Anterior cingulate cortex (tissue), 58 donors: ENCODE results near the gene COL18A1.
A peak's percentile ranks its signal among the peaks of the same experiment; 100 is the strongest.

Source experiments
- DNase-seq, 58 donors: peaks; one replicate each; lab custom pipeline; 2025; lab: John Stamatoyannopoulos, UW

Gene COL18A1

DNA sequence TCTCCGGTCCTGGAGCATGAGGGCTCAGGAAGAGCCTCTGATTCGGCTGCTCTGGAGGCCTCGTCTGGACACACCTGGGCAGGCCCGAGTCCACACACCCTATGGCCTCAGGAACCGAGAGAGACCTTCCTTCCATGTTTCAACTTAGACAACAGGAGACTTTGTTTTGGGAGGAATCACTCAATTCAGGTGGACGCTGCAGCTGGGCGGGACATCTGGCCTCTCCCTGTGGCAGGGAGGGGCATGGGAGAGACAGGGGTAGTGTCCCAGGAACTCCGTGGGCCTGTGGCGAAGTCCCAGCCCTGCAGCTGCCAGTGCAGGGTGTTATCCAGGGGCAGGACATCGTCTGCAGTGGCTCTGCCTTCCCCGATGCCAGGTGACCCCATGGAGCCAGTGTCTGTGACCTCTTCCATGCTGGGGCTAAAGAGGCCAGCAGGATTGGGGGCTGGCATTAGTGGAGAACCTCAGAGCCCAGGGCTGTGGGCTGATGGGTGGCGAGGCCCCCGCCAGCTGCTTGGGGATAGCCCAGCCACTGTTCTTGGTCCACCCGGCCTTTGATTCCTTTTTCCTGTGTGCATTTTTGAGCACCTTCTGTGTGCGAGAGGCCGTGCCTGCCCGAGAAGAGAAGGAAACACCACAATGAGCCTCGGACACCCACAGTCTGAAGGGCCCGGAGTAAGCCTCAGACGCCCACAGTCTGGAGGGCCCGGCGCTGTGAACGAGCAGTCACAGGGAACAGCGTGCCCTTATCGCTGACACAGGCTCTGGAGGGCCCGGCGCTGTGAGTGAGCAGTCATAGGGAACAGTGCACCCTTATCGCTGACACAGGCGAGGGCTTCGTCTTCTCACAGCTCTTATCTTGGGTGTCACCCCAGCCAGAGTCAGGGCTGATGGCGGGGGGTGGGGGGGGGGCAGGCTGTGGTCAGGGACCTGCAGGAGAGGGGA, 6.2 kb downstream of the COL18A1 start:
- DNase-seq: no peak

DNA sequence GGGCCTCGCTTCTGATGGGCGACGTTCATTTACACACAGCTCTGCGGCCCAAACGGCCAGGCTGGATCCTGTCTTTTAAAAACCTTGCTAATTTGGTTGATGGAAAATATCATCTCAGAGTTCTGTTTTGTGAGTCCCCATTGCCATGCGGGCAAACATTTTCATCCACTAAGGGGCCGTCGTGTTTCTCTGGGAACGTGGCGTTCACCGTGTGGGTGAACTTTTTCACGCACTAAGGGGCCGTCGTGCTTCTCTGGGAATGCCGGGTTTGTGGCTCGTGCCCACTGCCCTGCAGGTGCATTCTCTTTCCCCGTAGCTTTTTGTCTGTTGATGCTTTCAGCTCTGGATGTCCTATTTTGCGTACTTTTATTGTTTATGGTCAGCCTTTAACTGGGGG, 6.8 kb downstream of the COL18A1 start:
- DNase-seq: no peak

DNA sequence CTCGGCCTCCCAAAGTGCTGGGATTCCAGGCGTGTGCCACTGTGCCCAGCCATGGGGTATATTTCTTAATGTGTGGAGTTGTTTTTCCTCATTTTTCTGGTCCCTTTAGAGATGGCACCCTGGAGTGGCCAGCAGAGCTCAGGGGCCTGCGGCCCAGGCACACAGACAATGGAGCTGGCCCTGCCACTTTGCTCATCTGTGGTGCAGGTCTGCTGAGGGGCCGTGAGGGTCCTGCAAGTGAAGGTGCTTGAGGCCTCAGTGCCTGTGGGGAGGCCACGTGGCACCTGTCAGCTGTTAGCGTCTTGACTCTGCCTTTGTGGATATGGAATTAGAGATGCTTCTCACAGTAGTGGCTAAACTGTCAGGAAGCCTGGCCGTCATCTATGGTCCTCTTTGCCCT, 7.5 kb downstream of the COL18A1 start:
- no peak for DNase-seq

DNA sequence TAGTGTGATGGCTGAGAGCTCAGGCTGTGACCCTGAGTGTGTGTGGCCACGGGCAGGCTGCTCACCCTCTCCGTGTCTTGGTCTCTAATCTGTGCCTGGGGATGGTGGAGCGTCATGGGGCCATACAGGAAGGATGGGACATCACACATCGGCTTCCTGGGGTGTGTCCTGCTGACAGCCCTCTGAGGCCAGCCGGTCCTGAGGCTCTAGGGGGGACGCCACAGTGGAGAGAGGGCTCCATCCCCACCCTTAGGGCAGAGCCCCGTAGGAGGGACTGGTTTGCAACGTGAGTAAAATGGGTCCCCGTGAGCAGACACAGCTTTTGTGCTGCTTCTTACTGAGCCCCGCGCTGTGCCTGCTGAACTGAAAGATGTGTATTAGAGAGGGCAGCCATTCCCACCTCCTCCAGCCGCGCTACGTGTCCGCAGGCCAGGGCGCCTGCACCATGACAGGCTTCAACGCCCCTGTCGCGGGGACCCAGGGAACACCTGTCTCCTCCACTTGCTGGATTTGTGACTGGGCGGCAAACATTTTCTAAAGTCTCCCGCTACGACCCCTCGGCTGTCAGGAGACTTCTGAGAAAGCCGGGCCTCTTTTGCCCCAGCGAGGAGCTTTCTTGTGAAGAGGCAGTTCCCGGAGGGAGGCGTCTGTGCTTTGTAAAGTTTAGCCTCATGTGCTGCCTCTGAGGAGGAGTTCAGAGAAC, 8.1 kb downstream of the COL18A1 start:
- no peak for DNase-seq

DNA sequence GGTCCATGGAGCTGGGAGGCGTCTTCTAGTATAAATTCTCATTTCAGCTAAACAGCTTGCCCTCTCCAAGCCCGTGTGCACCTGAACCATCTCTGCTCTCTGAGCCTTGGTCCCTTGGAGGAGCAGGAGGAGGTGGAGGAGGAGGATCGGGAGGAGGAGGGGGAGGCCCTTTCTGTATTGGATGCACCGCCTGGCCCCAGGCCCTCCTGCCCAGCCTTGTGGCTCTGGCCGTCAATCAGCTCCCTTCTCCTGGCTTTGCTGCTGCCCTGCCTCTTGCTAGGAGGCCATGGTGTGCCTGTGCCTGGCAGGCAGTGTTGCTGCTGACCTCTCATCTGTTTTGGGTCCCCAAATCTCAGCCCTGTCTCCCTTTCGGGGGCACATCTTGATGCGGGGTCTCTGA, 9.0 kb downstream of the COL18A1 start:
- no peak for DNase-seq

DNA sequence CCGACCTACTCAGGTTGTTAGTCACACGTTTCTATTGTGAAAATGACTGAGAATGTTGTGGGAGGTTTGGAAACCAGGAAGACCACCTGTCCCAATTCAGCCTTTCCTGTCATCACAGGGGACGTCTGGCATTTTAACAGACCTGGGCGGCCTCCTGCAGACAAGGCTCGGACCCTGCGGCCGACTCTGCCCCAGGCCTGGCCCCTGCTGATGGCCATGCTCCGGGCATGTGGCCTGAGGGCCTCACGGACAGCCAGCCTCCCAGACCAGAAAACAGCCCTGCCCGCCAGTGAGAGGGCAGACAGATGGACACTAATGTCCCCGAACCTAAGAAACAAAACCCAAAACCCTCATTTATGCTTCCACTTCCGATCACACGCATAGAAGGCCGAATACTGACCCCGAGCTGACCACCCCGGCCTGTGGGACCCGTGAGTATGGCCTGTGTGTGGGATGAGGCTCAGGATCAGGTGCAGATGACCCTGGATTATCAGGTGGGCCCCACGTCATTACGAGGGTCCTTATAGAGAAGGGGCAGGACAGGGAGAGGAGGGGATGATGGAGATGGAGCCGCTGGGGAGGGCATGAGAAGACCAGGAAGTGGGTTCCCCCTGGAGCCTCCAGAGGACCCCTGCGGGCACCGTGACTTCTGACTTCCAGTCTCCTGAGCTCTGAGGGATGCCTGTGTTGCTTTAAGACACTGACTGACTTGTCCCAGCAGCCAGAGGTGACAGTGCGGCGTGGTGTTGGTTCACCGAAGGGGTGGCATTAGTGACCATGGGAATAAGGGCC, 9.6 kb downstream of the COL18A1 start:
- DNase-seq: no peak

DNA sequence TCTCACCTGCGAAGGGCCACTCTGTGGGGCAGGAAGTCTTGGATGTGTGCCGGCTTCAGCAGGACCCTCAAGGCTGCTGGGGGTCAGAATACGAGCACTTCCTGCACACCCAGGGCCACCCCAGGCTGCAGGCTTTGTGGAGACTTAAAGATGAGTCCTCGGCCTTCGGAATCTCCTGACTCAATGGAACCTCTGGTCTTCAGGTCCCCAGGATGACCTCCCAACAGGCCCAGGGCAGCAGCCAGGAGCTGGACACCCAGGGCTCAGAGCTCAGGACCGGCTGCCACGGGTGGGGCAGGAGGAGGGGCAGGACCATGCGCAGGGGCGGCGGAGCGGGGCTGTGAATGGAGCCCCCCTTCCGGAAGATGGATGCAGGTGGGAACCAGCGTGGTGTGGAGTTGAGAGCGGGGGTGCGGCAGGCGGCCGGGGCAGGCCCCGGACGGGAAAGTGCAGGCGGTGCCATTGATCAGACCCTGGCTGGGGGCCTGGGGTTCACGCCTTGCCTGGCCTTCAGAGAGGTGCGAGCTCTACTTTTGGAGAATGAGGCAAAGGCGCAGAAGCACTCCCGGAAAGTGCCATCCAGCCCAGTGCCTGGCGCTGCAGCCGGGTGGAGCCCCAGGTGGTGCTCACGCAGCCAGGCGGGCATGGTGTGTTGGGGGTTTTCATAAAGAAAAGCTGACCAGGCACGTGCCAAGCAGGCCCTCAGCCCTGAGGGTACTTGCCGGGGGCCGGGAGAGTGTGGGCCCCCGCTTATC, 10.4 kb downstream of the COL18A1 start:
- DNase-seq: no peak

DNA sequence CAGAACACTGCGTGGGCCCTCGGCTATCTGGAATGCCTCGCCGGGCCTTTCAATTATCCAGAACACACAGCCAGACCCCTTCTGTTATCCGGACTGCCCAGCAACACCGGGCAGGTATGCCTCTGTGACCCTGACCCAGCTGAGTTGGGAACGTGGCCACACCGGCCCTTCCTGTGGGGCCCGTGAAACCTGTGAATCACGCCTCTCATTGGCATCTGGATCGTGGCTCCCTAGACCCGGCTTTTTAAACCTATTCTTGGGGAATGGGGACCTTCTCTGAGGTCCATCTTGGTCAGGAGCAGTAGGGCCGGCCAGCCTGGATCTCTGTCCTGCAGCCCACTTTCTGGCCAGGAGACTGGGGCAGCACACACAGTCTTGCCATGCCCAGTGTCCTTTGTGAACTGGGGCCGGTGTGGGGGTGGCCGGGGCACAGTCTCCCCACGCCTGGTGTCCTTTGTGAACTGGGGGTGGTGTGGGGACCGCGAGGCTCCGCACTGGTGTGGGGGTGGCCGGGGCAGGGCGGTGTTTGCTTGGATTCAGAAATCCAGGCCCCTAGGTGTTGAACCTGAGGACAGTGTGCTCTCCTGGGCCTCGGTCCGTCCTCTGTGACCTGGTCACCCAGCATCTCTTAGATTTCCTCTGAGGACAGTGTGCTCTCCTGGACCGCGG, 11.1 kb downstream of the COL18A1 start:
- DNase-seq: no peak

DNA sequence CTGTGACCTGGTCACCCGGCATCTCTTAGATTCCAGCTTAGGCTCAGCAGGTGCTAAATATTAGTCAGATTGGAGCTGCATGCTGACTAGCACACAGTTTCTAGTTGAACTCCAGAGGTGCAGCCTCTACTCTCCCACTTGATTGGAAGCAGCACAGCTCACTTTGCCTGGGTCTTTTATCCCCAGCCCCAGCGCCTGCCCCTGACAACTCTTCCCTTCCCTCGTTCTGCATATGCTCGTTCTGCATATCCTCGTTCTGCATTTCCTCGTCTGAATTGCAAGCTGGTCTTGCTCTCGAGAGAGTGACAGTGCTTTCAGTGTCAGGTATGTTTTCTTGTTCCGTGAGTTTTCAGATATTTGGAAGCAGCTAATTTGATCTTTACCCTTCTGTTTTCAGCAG, 11.7 kb downstream of the COL18A1 start:
- DNase-seq: no peak

DNA sequence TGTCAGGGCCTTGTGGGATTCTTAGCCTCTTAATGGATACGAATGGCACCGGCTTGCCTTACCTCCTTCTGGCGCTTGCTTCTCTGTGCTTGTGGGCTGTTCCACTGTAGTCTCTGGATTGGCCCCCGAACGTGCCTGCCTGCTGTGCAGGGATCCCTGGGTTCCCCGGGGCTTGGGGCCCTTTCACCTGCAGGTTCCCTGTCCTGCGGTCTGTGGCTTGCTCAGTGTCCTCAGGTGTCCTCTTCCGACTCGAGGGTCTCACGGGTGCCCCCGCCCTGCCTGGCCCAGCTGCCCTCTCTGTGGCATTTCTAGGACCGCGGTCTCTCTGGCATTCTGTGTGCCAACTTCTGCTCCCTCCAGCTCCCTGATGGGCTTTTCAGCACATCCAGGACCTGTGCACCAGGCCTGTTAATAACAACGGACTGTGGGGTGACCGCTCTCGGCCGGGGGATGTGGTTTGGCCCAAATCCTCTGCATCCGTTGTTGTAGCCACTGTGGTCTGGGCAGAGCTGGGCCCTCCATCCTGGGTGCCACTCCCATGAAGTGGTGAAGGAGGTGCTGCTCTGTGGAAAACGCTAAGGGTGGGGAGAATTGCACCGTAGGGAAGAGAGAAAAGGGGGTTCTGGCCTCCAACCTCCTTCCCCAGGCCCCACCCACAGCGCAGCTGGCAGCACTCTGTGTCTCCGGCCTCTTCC, 12.4 kb downstream of the COL18A1 start:
- no peak for DNase-seq

DNA sequence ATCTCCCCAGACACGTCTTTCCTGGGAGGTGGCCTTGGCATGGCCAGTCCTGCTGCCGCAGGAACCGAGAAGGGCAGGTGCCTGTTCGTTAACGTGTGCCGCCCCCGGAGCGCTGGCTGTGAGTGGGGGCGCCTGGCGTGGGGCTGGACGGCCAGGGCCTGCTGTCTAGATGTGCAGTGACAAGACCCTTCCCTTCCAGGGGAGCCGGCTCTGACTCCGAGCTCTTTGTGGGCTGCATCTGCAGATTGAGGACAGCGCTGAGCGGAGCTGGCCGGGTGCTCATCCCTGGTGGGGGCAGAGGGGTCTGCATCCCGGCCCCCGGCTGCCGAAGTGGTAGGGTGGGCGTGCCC, 13.0 kb downstream of the COL18A1 start:
- no peak for DNase-seq

DNA sequence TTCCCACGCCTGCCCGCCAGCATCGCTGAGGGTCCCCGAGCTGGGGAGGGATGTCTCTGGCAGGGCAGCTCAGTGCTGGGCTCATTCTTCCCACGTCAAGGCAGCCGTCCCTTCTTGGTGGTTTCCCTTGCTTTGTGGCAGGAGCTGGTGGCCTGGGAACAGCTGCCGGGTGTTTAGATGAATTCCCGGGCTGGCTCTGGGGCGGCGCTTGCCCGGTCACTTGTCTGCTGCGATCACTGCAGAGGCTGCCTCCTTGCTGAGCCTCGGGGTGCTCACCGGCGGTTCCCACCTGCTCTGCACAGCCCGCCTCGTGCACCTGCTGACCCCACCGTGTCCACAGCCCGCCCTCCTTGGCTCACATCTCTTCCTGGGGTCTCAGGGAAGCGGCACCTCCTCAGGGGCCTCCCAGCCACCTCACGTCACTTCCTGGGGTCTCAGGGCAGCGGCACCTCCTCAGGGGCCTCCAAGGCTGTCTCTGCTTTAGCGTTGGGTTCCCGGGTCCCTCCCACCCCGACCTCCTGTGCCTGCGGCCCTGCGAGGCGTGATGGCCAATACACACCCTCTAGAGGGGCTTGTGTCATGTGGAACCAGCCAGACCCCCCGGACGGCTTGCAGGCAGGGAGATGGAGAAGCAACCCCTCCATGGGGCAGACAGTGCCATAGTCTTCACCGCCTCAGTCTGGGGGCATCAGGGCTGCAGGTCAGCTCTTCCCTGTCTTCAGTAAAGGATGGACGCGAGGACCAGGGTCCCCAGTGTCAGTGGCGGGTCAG, 13.5 kb downstream of the COL18A1 start:
- DNase-seq: no peak

DNA sequence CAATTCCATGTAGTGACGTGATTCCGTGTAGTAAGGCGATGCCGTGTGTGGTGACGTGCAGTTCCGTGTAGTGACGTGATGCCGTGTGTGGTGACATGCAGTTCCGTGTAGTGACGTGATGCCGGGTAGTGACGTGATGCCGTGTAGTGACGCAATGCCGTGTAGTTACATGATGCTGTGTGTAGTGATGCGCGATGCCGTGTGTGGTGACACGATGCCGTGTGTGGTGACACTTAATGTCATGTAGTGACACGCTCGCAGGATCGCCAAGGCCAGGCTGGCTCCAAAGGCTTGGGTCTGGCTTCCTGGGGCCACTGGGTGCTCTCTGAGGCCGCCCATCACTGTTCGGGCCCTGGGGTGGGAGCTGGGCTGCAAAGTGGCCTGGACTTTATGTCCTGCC, 14.2 kb downstream of the COL18A1 start:
- no peak for DNase-seq

DNA sequence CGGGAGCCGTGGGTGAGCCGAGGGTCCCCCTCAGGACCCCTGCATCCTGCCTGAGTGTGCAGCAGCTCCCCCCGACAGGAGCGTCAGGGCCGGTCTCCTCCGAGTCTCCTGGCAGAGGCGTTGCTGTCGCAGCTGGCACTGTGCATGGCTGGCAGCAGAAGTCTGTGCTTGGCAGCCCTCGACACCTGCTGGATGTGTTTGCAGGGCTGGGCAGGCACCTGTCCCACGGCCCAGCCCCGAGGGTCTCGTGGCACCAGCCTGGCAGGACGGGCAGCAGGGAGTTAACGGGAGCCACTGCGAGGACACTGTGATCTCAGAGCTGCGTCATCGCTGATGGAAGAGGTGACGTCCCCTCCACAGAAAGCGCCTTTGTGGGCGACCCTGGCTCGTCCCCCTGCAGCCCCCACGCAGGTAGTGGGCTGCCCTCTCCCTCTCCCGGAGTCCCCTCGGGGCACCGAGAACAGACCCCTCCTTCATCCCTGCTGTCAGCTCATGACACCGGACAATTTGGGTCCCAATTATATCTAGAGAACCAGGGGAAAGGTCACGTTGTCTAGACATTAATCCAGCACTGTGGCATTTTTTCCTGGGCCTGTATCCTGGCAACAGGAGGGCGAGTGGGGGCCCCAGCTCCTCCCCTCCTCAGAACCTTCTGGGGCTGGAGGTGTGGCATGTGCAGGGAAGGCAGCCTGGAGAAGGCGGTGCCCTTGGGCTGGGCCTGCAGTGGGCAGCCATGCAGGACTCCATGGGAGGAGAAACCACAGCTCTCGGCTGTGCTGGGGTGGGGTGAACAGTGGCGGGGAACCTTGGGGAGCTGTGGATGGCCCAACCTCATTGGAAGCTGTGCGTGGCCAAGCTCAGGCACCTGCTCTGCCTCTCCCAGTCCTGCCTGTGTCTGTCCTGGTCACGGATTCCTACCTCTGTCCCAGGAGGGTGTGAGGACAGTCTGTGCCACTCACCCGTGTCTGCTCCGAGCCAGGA, 15.4 kb downstream of the COL18A1 start:
- peak in 19 of 58 donors; percentile 8 to 79 (median 38) for DNase-seq

DNA sequence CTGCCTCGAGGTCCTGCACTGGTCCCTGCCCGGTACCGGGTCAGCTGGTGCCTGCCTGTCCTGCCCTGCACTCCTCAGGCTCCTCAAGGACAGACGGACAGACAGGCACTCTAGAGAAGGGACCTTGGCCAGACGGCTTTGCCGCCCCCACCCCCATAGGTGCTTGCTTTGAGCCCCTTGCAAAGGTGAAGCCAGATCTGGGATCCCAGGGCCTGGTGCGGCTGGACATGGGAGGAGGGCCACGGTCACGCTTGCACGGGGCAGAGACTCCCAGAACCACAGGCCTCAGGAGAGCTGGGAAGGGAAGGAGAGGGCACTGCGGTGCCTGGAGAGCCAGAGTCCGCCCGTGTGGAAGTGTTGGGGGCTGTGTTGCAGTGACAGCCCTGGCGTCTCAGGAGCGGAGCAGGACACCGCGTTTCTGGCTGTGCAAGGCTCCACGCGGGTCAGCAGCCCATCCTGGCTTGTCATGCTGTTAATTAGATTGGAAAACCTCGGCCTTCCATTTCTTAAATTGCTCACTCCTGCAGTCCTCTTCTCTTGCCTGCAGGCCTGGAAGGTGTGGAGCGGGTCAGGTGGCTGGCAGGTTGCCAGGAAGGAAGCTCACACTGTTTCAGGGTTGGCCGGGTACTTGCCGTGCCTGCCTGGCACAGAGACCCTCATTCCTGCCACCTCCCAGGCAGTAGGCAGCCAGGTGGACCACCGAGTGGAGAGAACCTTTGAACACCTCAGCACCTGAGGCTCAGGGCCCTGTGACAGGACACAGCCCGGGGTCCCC, 16.3 kb downstream of the COL18A1 start:
- no peak for DNase-seq
